ENCODE results near the gene HS3ST2.
"Not testable (repeated sequence)": the region's sequence is repeated elsewhere in the genome, so short reads cannot be mapped to it uniquely, and the experiment has no call there.

The HS3ST2 gene

DNA sequence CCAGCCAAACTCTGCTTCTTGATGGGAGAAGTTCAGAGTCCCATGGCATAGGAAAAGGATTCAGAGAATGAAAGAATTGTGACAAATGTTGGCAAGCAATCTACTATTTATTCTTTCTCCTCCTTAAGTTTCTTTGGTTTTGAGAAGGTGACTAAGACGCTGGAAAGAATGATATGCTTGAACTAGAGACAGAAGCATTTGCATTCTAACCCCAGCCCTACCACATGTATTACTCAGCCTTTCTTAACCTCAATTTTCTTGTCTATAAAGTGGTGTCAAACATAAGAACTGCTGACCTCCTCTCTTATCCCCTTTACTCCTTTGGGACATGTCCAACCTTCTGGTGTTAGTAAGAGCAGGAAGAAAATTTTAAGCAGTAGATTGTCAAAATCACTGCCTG, 124.7 kb downstream of the HS3ST2 start:
- DNase-seq = no peak

DNA sequence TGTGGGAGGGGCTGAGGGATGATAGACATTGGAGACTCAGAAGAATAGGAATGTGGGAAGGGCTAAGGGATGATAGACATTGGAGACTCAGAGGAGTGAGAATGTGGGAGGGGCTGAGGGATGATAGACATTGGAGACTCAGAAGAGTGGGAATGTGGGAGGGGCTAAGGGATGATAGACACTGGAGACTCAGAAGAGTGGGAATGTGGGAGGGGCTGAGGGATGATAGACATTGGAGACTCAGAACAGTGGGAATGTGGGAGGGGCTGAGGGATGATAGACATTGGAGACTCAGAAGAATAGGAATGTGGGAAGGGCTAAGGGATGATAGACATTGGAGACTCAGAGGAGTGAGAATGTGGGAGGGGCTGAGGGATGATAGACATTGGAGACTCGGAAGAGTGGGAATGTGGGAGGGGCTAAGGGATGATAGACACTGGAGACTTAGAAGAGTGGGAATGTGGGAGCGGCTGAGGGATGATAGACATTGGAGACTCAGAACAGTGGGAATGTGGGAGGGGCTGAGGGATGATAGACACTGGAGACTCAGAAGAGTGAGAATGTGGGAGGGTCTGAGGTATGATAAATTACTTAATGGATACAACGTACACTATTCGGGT, 125.9 kb downstream of the HS3ST2 start:
- DNase-seq = not testable (repeated sequence)

GRCh38 chr16:22941970-22942501, 128.1 kb downstream of the HS3ST2 start:
- DNase-seq = no peak

DNA sequence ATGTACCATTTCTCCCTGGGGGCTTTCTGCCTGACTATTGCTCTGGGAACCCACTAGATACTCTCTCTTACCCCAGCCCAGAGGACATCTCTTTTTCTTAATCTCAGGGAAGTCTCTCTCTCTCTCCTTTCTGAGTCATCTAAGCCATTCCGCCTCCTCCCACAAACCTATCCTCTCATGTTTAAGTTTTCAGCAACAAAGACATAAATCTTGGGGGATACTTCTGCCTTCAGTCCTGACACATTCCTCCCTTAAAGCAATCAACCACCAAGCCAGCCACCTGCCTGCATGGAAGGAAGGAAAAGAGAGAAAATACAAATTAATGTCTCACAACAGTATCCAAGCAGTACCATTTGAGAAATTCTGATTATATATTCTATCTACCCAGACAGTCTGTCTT, 128.8 kb downstream of the HS3ST2 start:
- DNase-seq = no peak

- DNase-seq = no peak
These were observed 131.4 kb downstream of the HS3ST2 start for GRCh38 chr16:22945361-22945760.

DNA sequence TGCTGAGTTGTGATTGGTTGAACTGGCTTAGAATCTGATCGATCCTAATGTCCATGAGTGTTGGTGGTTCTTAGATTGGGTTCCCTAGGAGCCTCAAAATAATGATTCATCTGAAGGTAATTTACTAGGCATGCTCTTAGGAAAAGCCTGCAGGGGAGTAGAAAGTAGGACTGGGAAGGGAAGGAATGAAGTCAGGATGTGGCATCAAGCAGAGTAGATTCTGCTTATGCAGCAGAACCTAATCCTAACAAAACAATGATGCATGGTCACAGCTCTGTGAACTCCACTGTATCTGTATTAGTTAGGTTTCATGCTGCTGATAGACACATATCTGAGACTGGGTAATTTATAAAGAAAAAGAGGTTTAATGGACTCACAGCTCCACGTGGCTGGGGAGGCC, 132.5 kb downstream of the HS3ST2 start:
- DNase-seq = no peak

GRCh38 chr16:22948058-22948602, 134.2 kb downstream of the HS3ST2 start:
- no peak for DNase-seq

GRCh38 chr16:22948603-22949368, 134.8 kb downstream of the HS3ST2 start:
- DNase-seq = peak; percentile 8

DNA sequence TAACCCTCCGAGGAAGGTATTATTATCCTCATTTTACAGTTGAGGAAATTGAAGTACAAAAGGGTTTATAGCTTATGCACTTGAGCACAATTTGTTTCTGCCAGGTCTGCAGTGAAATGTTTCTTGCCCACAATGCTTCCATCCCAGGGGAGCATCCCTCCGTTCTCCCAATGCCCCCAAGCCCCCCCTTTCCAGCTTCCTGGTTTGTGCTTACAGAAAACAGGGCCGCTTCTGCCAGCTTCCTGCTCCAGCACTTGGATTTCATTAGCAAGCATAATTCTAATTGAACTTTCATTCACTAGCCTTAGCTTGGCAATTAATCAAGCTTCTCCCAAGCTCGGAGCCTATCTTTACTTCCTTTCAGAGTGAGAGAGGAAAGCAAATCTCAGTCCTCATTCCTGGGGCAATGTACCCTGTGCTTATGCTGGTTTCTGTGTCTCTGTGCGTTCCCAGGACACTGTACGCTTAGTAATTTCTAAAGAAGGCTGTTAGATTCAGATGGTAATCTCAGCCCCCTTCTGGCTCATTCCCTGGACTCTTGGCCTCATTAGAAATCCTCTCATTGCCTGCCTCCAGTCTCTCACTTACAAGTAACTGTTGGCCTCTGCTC, 141.6 kb downstream of the HS3ST2 start:
- DNase-seq = no peak

DNA sequence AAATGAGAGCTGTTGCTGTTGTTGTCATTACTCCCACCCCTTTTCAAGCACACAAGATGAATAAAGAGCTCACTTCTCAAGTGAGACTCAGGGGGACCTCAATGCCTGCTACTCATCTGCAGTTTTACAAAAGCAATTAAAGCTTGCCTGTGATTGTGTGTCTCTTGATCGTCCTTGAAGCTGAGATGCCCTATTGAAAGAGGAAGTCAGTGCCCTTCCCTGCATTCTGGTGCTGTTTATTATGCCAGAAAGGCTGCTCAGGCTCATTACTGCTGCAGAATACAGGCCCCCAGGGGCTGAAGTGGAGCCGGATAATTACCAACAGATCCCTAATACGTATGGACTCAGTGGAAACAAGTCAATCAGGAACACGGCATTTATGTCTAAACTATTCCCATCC, 147.2 kb downstream of the HS3ST2 start:
- no peak for DNase-seq

- no peak for DNase-seq
These were observed 148.9 kb downstream of the HS3ST2 start for GRCh38 chr16:22962905-22963304.
